ENCODE results near the gene HES2. TPM values are rescaled to one million over a fixed set of nuclear protein-coding genes. Genes with fewer than 3 reads are reported as not detected.
"Not testable (repeated sequence)": the region's sequence is repeated elsewhere in the genome, so short reads cannot be mapped to it uniquely, and the experiment has no call there.

Gene HES2
- total RNA-seq, 4 donors from 2014 or later = 7.3 TPM; not detected in 3

- WGBS, 2 donors (ENCODE audit: low coverage in 1 of 2) = 18% methylated on average over 4 of the region's 18 CpGs; no CpG with 5 or more reads in 1 of the 2 donors
- H3K27ac ChIP-seq = no peak overlapping the region
- H3K4me3 ChIP-seq = peak overlapping the region in 1 of 2 donors; percentile 38
- TF ChIP-seq POLR2A (IDR thresholded peaks at IDR 0.05) (no peak), CTCF (IDR thresholded peaks at IDR 0.05) (no peak), POLR2AphosphoS5 (IDR thresholded peaks at IDR 0.05) (no peak), EP300 (IDR thresholded peaks at IDR 0.05) (no peak)
- H3K27me3 ChIP-seq = peaks cover 92% of the 10 kb centered on the region
- peaks cover 0 to 20% (median 0%) of the 10 kb centered on the region in 3 donors for H3K4me1 ChIP-seq
- no peak for ATAC-seq
- no peaks in the 10 kb centered on the region for H3K9me3 ChIP-seq
- peaks cover 0 to 21% of the 10 kb centered on the region in 2 donors for H3K36me3 ChIP-seq
These were observed 40.1 kb upstream of the HES2 start for GRCh38 chr1:6459850-6460265.

GRCh38 chr1:6456800-6457466, 37.2 kb upstream of the HES2 start:
- TF ChIP-seq EP300 (IDR thresholded peaks at IDR 0.05) (no peak), POLR2A (IDR thresholded peaks at IDR 0.05) (no peak), CTCF (IDR thresholded peaks at IDR 0.05) (no peak), POLR2AphosphoS5 (IDR thresholded peaks at IDR 0.05) (no peak)
- H3K36me3 ChIP-seq = peaks cover 0 to 10% of the 10 kb centered on the region in 2 donors
- WGBS, 2 donors (ENCODE audit: low coverage in 1 of 2) = 63 to 82% methylated on average over 2 of the region's 11 CpGs
- H3K4me1 ChIP-seq = peaks cover 0 to 31% (median 0%) of the 10 kb centered on the region in 3 donors
- peaks cover 98% of the 10 kb centered on the region for H3K27me3 ChIP-seq
- H3K9me3 ChIP-seq = no peaks in the 10 kb centered on the region
- no peak overlapping the region for H3K4me3 ChIP-seq
- H3K27ac ChIP-seq = no peak overlapping the region
- ATAC-seq = no peak

GRCh38 chr1:6455752-6456520, 36.2 kb upstream of the HES2 start:
- WGBS, 2 donors (ENCODE audit: low coverage in 1 of 2) = no CpG with 5 or more reads among the region's 58 CpGs
- H3K27me3 ChIP-seq = peaks cover 98% of the 10 kb centered on the region
- ATAC-seq = not testable (repeated sequence)

GRCh38 chr1:6454856-6455751, 35.4 kb upstream of the HES2 start:
- Histone ChIP-seq H3K36me3 (no peaks in the 10 kb centered on the region), H3K4me3 (no peak overlapping the region), H3K27ac (no peak overlapping the region), H3K4me1 (peaks cover 0 to 26% (median 0%) of the 10 kb centered on the region in 3 donors), H3K27me3 (peaks cover 98% of the 10 kb centered on the region), H3K9me3 (no peaks in the 10 kb centered on the region)
- no peak for TF ChIP-seq POLR2A (IDR thresholded peaks at IDR 0.05)
- no peak for TF ChIP-seq EP300 (IDR thresholded peaks at IDR 0.05)
- peak in 1 of 4 experiments; percentile 12 for TF ChIP-seq CTCF (IDR thresholded peaks at IDR 0.05)
- no peak for TF ChIP-seq POLR2AphosphoS5 (IDR thresholded peaks at IDR 0.05)
- no peak for ATAC-seq
- WGBS, 2 donors (ENCODE audit: low coverage in 1 of 2) = no CpG with 5 or more reads among the region's 115 CpGs

More at GRCh38 chr1:6455752-6456520, 36.2 kb upstream of the HES2 start:
- not testable (repeated sequence) for H3K36me3 ChIP-seq, H3K9me3 ChIP-seq, H3K4me3 ChIP-seq, H3K27ac ChIP-seq
- H3K4me1 ChIP-seq = peaks cover 0 to 31% (median 0%) of the 10 kb centered on the region in 3 donors

GRCh38 chr1:6453895-6454855, 34.5 kb upstream of the HES2 start:
- H3K4me3 ChIP-seq, H3K9me3 ChIP-seq, H3K36me3 ChIP-seq, H3K27ac ChIP-seq, ATAC-seq: not testable (repeated sequence)
- Histone ChIP-seq H3K4me1 (peaks cover 0 to 23% (median 0%) of the 10 kb centered on the region in 3 donors), H3K27me3 (peaks cover 98% of the 10 kb centered on the region)
- WGBS, 2 donors (ENCODE audit: low coverage in 1 of 2) = 22 to 42% methylated on average over 2 to 7 of the region's 85 CpGs

Measured in gastroesophageal sphincter (tissue), 4 donors.